ENCODE data around the gene NEMP2. TPM values are rescaled to one million over a fixed set of nuclear protein-coding genes. Genes with fewer than 3 reads are reported as not detected.

Gene NEMP2
- total RNA-seq, 1 experiment from 2014 or later = 12.0 TPM

DNA sequence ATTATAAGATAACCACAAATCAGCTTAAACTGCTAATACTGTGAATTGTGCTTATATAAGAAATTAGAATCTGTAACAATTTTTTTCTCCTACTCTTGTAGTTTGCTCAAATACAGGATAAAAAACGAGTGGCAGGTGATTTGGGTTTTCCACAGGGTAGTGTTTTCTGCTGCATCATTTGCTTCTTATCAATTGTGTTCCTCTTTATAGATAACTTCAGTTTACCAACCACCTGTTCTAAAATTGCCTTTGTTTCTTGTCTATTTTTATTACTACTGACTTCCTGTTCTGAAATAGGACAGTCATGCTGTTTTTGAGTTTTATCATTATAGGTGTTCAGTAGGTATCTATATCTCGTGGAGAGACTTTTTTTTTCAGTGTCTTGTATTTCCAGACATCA is 69.5 kb downstream of the NEMP2 start:
- no peak for ATAC-seq
- intact Hi-C loops (cut with micrococcal nuclease; ENCODE audit: unreplicated experiment) = no loop called here
- H3K36me3 ChIP-seq (ENCODE audit: control insufficient read depth, insufficient read depth, low read length) = no peaks in the 10 kb centered on the region
- DNase-seq (ENCODE audit: low read depth, low spot score) = no peak
- POLR2A ChIA-PET = no interaction called here
- BruUV-seq (replicated peaks) = no TSS peak
- CTCF ChIA-PET = no interaction called here
- H3K9me3 ChIP-seq (ENCODE audit: control insufficient read depth, insufficient read depth, low read depth, low read length) = no peaks in the 10 kb centered on the region
- TF ChIP-seq, protein P1, sequence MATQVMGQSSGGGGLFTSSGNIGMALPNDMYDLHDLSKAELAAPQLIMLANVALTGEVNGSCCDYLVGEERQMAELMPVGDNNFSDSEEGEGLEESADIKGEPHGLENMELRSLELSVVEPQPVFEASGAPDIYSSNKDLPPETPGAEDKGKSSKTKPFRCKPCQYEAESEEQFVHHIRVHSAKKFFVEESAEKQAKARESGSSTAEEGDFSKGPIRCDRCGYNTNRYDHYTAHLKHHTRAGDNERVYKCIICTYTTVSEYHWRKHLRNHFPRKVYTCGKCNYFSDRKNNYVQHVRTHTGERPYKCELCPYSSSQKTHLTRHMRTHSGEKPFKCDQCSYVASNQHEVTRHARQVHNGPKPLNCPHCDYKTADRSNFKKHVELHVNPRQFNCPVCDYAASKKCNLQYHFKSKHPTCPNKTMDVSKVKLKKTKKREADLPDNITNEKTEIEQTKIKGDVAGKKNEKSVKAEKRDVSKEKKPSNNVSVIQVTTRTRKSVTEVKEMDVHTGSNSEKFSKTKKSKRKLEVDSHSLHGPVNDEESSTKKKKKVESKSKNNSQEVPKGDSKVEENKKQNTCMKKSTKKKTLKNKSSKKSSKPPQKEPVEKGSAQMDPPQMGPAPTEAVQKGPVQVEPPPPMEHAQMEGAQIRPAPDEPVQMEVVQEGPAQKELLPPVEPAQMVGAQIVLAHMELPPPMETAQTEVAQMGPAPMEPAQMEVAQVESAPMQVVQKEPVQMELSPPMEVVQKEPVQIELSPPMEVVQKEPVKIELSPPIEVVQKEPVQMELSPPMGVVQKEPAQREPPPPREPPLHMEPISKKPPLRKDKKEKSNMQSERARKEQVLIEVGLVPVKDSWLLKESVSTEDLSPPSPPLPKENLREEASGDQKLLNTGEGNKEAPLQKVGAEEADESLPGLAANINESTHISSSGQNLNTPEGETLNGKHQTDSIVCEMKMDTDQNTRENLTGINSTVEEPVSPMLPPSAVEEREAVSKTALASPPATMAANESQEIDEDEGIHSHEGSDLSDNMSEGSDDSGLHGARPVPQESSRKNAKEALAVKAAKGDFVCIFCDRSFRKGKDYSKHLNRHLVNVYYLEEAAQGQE (IDR thresholded peaks at IDR 0.05; ENCODE audit: insufficient read depth in 1 of 2, low read depth in 2 of 2, low read length in 1 of 2) = no peak
- TF ChIP-seq CTCF (IDR thresholded peaks at IDR 0.05) = no peak
- TF ChIP-seq SIN3A (IDR thresholded peaks at IDR 0.05; ENCODE audit: borderline replicate concordance, insufficient read depth, low read depth, low read length) = no peak
- no peak for TF ChIP-seq TCF7L2 (IDR thresholded peaks at IDR 0.05; ENCODE audit: low read depth, low read length)
- no peak for TF ChIP-seq POLR2AphosphoS5 (IDR thresholded peaks at IDR 0.05; ENCODE audit: low read depth, low read length)
- peaks cover 3% of the 10 kb centered on the region; the same call in 1 of the 2 replicates for H3K4me1 ChIP-seq (ENCODE audit: control insufficient read depth, insufficient read depth, low read length)
- H3K27me3 ChIP-seq (ENCODE audit: control insufficient read depth, insufficient read depth, low read length) = no peaks in the 10 kb centered on the region
- no peak overlapping the region for H3K27ac ChIP-seq (ENCODE audit: low read length)
- in situ Hi-C loops (cut with HindIII; ENCODE audit: low pct_unique_long_range_greater_than_20kb, low sequenced_read_pairs) = no loop called here
- H3K4me3 ChIP-seq (ENCODE audit: low read depth in 2 of 2, low read length in 2 of 2) = no peak overlapping the region

- H3K4me3 ChIP-seq (ENCODE audit: low read depth in 2 of 2, low read length in 2 of 2) = no peak overlapping the region
- no peak for DNase-seq (ENCODE audit: low read depth, low spot score)
- ATAC-seq = no peak
- intact Hi-C loops (cut with micrococcal nuclease; ENCODE audit: unreplicated experiment) = no loop called here
- in situ Hi-C loops (cut with HindIII; ENCODE audit: low pct_unique_long_range_greater_than_20kb, low sequenced_read_pairs) = no loop called here
- CTCF ChIA-PET = no interaction called here
- no peaks in the 10 kb centered on the region for H3K9me3 ChIP-seq (ENCODE audit: control insufficient read depth, insufficient read depth, low read depth, low read length)
- TF ChIP-seq SIN3A (IDR thresholded peaks at IDR 0.05; ENCODE audit: borderline replicate concordance, insufficient read depth, low read depth, low read length) = no peak
- no peak for TF ChIP-seq CTCF (IDR thresholded peaks at IDR 0.05)
- no peaks in the 10 kb centered on the region for H3K36me3 ChIP-seq (ENCODE audit: control insufficient read depth, insufficient read depth, low read length)
- no peaks in the 10 kb centered on the region for H3K27me3 ChIP-seq (ENCODE audit: control insufficient read depth, insufficient read depth, low read length)
- H3K27ac ChIP-seq (ENCODE audit: low read length) = no peak overlapping the region
- H3K4me1 ChIP-seq (ENCODE audit: control insufficient read depth, insufficient read depth, low read length) = no peaks in the 10 kb centered on the region; the same call in 1 of the 2 replicates
- POLR2A ChIA-PET = no interaction called here
- no TSS peak for BruUV-seq (replicated peaks)
Observed at GRCh38 chr2:190462611-190463010, 71.9 kb downstream of the NEMP2 start.

- CTCF ChIA-PET = no interaction called here
- no TSS peak for BruUV-seq (replicated peaks)
Observed at GRCh38 chr2:190462181-190462580, 72.3 kb downstream of the NEMP2 start.

More at GRCh38 chr2:190462181-190462580, 72.3 kb downstream of the NEMP2 start:
- DNase-seq (ENCODE audit: low read depth, low spot score) (no peak), ATAC-seq (no peak)
- no peak for TF ChIP-seq TCF7L2 (IDR thresholded peaks at IDR 0.05; ENCODE audit: low read depth, low read length)
- TF ChIP-seq SIN3A (IDR thresholded peaks at IDR 0.05; ENCODE audit: borderline replicate concordance, insufficient read depth, low read depth, low read length) = no peak
- TF ChIP-seq POLR2AphosphoS5 (IDR thresholded peaks at IDR 0.05; ENCODE audit: low read depth, low read length) = no peak
- TF ChIP-seq, protein P1 (IDR thresholded peaks at IDR 0.05; ENCODE audit: insufficient read depth in 1 of 2, low read depth in 2 of 2, low read length in 1 of 2) = no peak
- no peak for TF ChIP-seq CTCF (IDR thresholded peaks at IDR 0.05)
- Histone ChIP-seq H3K4me1 (ENCODE audit: control insufficient read depth, insufficient read depth, low read length) (no peaks in the 10 kb centered on the region), H3K4me3 (ENCODE audit: low read depth in 2 of 2, low read length in 2 of 2) (no peak overlapping the region), H3K9me3 (ENCODE audit: control insufficient read depth, insufficient read depth, low read depth, low read length) (no peaks in the 10 kb centered on the region), H3K36me3 (ENCODE audit: control insufficient read depth, insufficient read depth, low read length) (no peaks in the 10 kb centered on the region), H3K27me3 (ENCODE audit: control insufficient read depth, insufficient read depth, low read length) (no peaks in the 10 kb centered on the region), H3K27ac (ENCODE audit: low read length) (no peak overlapping the region)
- POLR2A ChIA-PET = no interaction called here
- intact Hi-C loops (cut with micrococcal nuclease; ENCODE audit: unreplicated experiment) (no loop called here), in situ Hi-C loops (cut with HindIII; ENCODE audit: low pct_unique_long_range_greater_than_20kb, low sequenced_read_pairs) (no loop called here)

Measured in Panc1 (cell line).